Spleen (tissue), 11 donors: ENCODE measurements around the gene NGRN. TPM values are rescaled to one million over a fixed set of nuclear protein-coding genes. Genes with fewer than 3 reads are reported as not detected.
A peak's percentile ranks its signal among the peaks of the same experiment; 100 is the strongest.

Source experiments
- DNase-seq: peaks from one replicate; pipeline ENCODE4 v3.0.0-alpha.2; 2020
- H3K27ac ChIP-seq, 8 donors: fragments of 200-600 bp; sonication (generic) in 7 of 8; 1 replicate in 4 of 8; 2 replicates in 4 of 8; pipeline versions ENCODE4 v1.5.0 to v1.8.0; 2016 to 2021; ENCODE audit warnings: inconsistent platforms in 4 of 8, mild to moderate bottlenecking in 4 of 8, moderate library complexity in 1 of 8
- H3K27me3 ChIP-seq, 7 donors: fragments of 200-600 bp; sonication (generic) in 6 of 7; replicated peaks in 1 of 7; 1 replicate in 4 of 7; 2 replicates in 3 of 7; pipeline versions ENCODE4 v1.5.0 to v1.8.0; 2016 to 2021; ENCODE audit warnings: inconsistent platforms in 3 of 7, mild to moderate bottlenecking in 1 of 7
- H3K36me3 ChIP-seq, 6 donors: fragments of 200-600 bp; sonication (generic) in 5 of 6; 1 replicate in 4 of 6; 2 replicates in 2 of 6; pipeline versions ENCODE4 v1.5.0 to v1.8.0; 2016 to 2021; ENCODE audit warnings: inconsistent platforms in 2 of 6
- H3K4me1 ChIP-seq, 6 donors: fragments of 200-600 bp; sonication (generic) in 5 of 6; 1 replicate in 3 of 6; 2 replicates in 3 of 6; pipeline versions ENCODE4 v1.5.0 to v1.8.0; 2016 to 2021; ENCODE audit warnings: inconsistent platforms in 3 of 6
- H3K4me3 ChIP-seq, 8 donors: fragments of 200-600 bp; sonication (generic) in 7 of 8; 1 replicate in 4 of 8; 2 replicates in 4 of 8; pipeline versions ENCODE4 v1.5.0 to v1.8.0; 2016 to 2021; ENCODE audit warnings: inconsistent platforms in 4 of 8, mild to moderate bottlenecking in 4 of 8, moderate library complexity in 2 of 8
- H3K9me3 ChIP-seq, 8 donors: fragments of 200-600 bp; sonication (generic) in 7 of 8; 1 replicate in 4 of 8; 2 replicates in 4 of 8; pipeline versions ENCODE4 v1.5.0 to v1.8.0; 2016 to 2021; ENCODE audit warnings: inconsistent platforms in 4 of 8
- POLR2A ChIP-seq, 3 donors: fragments of 450-650 bp; IDR thresholded peaks; one replicate each; pipeline ENCODE4 v1.5.1; 2017; ENCODE audit warnings: antibody characterized with exemption in 3 of 3, mild to moderate bottlenecking in 1 of 3
- POLR2AphosphoS5 ChIP-seq, 3 donors: sonication (generic); formaldehyde crosslinking; IDR thresholded peaks; one replicate each; pipeline ENCODE4 v1.5.1; 2017; ENCODE audit warnings: antibody characterized with exemption in 3 of 3
- WGBS, 5 donors: extraction: QIAGEN DNeasy Blood & Tissue Kit in 3 of 5; methylation state at CpG; one replicate each; pipeline versions ENCODE4 v1.1.5 to v1.1.7; 2013 to 2018; 5-methylcytosine and 5-hydroxymethylcytosine counted together
- intact Hi-C: fragments of 100-400 bp; cut with DNase I; formaldehyde crosslinking; loops from one replicate; pipeline ENCODE4 v1.15.0; 2023; ENCODE audit warnings: low total_unique reads
- polyA plus RNA-seq, 3 donors: library from polyadenylated mRNA; stranded (reverse); fragments of 200-250 nt; gene quantifications; one replicate each; pipeline ENCODE4 v1.2.1, GENCODE V29; 2013
- total RNA-seq, 7 donors: library from RNA; depleted of rRNA in 3 of 7; stranded (reverse); fragments of >200 nt in 3 of 7; fragmentation: NEBNext Ultra II Directional in 4 of 7; extraction: Animal tissue kit (Norgen Biotek cat#: 25700) in 4 of 7; gene quantifications; one replicate each; pipeline versions ENCODE4 v1.1.0 to v1.2.1, GENCODE V29; 2016 to 2021
- TF ChIP-seq, protein P1 (sequence below), 11 experiments: fragments of 200-600 bp in 7 of 11; fragments of 450-650 bp in 4 of 11; sonication (generic) in 4 of 11; IDR thresholded peaks in 8 of 11; conservative IDR thresholded peaks in 3 of 11; 1 replicate in 7 of 11; 2 replicates in 4 of 11; pipeline versions ENCODE4 v1.4.0 to v1.8.0; 2016 to 2021; ENCODE audit warnings: antibody characterized with exemption in 11 of 11, inconsistent platforms in 4 of 11, mild to moderate bottlenecking in 1 of 11
- donor health status: healthy with polysubstance abuse.
- donor health status: DM: no; HTN: no; CAD: no; lungs with moderate emphysema.
- donor health status: DM: no; HTN: no; CAD: no.
- donor health status: Bipolar disorder and iron deficiency.
- donor health status: healthy.
- donor health status: DM: no; HTN: no; CAD: no.
- donor health status: DM: yes; HTN: yes; CAD: no.

NGRN gene
- total and polyA plus RNA-seq, 10 donors, result 27.2 to 53.2 (median 46.6) TPM

DNA sequence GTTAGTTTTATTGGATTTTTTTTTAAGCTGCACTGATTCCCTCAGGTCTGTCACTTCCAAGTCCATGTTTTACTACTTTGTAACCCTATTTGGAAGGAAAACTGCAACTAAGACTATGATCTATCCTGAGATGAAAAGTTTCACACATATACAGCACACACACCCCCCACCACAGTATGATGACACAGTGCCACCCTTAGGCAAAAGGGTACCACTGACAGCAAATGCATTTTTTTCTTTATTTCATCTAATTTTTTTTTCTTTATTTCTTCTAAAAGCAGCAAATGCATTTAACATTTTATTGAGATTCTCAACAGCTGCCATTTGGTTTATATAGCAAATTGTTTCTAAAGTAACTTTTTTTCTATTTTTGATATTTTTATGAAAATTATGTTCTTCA, 21.2 kb downstream of the NGRN start:
- TF ChIP-seq POLR2A (IDR thresholded peaks at IDR 0.05), result no peak
- TF ChIP-seq, protein P1, sequence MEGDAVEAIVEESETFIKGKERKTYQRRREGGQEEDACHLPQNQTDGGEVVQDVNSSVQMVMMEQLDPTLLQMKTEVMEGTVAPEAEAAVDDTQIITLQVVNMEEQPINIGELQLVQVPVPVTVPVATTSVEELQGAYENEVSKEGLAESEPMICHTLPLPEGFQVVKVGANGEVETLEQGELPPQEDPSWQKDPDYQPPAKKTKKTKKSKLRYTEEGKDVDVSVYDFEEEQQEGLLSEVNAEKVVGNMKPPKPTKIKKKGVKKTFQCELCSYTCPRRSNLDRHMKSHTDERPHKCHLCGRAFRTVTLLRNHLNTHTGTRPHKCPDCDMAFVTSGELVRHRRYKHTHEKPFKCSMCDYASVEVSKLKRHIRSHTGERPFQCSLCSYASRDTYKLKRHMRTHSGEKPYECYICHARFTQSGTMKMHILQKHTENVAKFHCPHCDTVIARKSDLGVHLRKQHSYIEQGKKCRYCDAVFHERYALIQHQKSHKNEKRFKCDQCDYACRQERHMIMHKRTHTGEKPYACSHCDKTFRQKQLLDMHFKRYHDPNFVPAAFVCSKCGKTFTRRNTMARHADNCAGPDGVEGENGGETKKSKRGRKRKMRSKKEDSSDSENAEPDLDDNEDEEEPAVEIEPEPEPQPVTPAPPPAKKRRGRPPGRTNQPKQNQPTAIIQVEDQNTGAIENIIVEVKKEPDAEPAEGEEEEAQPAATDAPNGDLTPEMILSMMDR (IDR thresholded peaks at IDR 0.05 in 8 of 11, conservative IDR thresholded peaks at IDR 0.05 in 3 of 11), result peak in 10 of 11 experiments; percentile 20 to 67 (median 57)

DNA sequence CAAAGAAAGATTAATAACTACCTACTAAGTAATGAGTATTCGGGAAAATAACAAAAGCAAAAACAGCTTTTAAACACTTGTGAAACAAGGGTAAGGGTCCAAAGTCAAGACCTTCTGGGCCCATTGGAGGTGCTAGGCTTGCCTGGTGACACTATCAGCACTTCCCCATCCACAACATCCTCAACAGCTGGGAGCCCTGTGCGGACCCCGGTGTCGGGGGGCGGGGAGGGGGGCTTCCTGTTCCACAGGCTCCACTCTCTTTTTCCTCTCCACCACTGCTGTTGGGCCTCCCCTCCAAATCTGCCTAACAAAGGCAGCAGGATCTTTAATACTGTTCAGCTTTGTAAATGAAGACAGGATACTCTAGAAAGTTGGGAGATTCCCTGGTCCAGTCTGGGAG, 21.6 kb downstream of the NGRN start:
- Histone ChIP-seq H3K9me3 (no peaks in the 10 kb centered on the region), H3K27me3 (no peaks in the 10 kb centered on the region), H3K4me3 (no peak overlapping the region), H3K36me3 (no peaks in the 10 kb centered on the region), H3K27ac (peak overlapping the region in 6 of 8 donors; percentile 22 to 52 (median 40)), H3K4me1 (peaks cover 0 to 14% (median 3%) of the 10 kb centered on the region in 6 donors)
- TF ChIP-seq POLR2A (IDR thresholded peaks at IDR 0.05) (no peak), POLR2AphosphoS5 (IDR thresholded peaks at IDR 0.05) (no peak)
- TF ChIP-seq, protein P1 (IDR thresholded peaks at IDR 0.05 in 8 of 11, conservative IDR thresholded peaks at IDR 0.05 in 3 of 11), result no peak
- WGBS, 5 donors, result 11 to 24% (median 18%) methylated on average over 5 of the region's 5 CpGs
- no peak for DNase-seq
- intact Hi-C loops, result no loop called here

More for the DNA sequence above, 21.2 kb downstream of the NGRN start:
- DNase-seq, result no peak
- no peaks in the 10 kb centered on the region for H3K9me3 ChIP-seq
- no peaks in the 10 kb centered on the region for H3K27me3 ChIP-seq
- H3K27ac ChIP-seq, result no peak overlapping the region
- H3K36me3 ChIP-seq, result no peaks in the 10 kb centered on the region
- peaks cover 0 to 13% (median 3%) of the 10 kb centered on the region in 6 donors for H3K4me1 ChIP-seq
- intact Hi-C loops, result no loop called here
- H3K4me3 ChIP-seq, result no peak overlapping the region

DNA sequence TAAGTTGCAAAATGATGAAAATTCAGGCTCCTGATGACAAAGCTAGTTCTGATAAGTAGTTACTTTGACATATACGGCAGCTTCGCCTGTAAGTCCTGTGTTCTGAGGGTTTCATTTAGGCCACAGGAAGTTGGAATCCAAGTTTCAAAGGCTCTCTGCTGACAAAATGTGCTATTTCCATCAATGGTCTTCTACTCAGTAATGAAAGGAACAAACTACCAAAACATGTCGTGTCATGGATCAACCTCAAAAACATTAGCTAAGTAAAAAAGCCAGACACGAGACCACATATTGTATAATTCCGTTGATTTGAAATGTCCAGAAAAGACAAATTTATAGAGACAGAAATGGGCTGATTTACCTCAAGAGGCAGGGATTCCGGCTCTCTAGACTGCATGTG, 22.5 kb downstream of the NGRN start:
- H3K4me1 ChIP-seq, result peaks cover 0 to 16% (median 3%) of the 10 kb centered on the region in 6 donors
- H3K27me3 ChIP-seq, result no peaks in the 10 kb centered on the region
- intact Hi-C loops, result no loop called here
- no peak overlapping the region for H3K4me3 ChIP-seq
- 49 to 72% (median 65%) methylated on average over 6 of the region's 6 CpGs for WGBS, 5 donors
- DNase-seq, result no peak
- peak overlapping the region in 5 of 8 donors; percentile 22 to 52 (median 36) for H3K27ac ChIP-seq
- no peaks in the 10 kb centered on the region for H3K9me3 ChIP-seq
- no peaks in the 10 kb centered on the region for H3K36me3 ChIP-seq
- no peak for TF ChIP-seq POLR2A (IDR thresholded peaks at IDR 0.05)
- TF ChIP-seq POLR2AphosphoS5 (IDR thresholded peaks at IDR 0.05), result no peak
- TF ChIP-seq, protein P1 (IDR thresholded peaks at IDR 0.05 in 8 of 11, conservative IDR thresholded peaks at IDR 0.05 in 3 of 11), result no peak

DNA sequence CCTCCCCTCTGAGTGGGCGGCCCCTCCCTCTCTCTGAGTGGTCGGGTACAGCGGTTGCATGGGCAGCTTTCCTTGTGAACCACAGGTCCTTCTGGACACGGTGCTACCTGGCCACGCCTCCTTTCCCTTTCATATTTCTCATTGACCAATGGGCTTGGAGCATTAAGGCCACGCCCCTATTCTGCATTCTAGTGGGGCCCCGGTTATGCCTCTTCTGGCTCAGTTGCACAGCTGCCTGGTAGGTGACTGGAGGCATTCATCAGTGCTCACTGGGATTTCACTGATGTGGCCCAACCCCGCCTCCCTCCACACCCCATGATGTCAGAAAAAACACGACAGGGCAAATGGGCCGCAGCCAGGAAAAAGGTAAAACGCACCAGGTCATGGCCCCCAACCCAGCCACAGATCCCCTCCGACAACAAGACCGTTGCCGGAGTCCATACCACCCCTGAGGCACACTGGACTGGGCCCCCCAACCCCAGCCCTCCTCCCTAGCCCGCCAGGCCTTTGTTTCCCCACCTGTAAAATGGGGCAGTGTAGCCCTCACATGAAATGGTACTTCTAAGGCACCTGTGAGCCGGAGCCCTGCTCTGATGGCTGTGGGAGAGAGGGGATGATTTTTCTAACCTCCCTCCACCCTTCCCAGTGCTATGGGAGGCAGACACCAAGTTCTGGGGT, 26.3 kb downstream of the NGRN start:
- TF ChIP-seq POLR2AphosphoS5 (IDR thresholded peaks at IDR 0.05) (no peak), POLR2A (IDR thresholded peaks at IDR 0.05) (no peak)
- TF ChIP-seq, protein P1 (IDR thresholded peaks at IDR 0.05 in 8 of 11, conservative IDR thresholded peaks at IDR 0.05 in 3 of 11), result no peak
- no peaks in the 10 kb centered on the region for H3K36me3 ChIP-seq
- DNase-seq, result no peak
- no peaks in the 10 kb centered on the region for H3K27me3 ChIP-seq
- intact Hi-C loops, result no loop called here
- WGBS, 5 donors, result 73 to 84% (median 81%) methylated on average over 16 of the region's 16 CpGs
- H3K4me3 ChIP-seq, result no peak overlapping the region
- no peaks in the 10 kb centered on the region for H3K9me3 ChIP-seq
- peaks cover 0 to 22% (median 9%) of the 10 kb centered on the region in 6 donors for H3K4me1 ChIP-seq
- H3K27ac ChIP-seq, result no peak overlapping the region
